Activated CD8-positive, alpha-beta memory T cell treated with anti-CD3 and anti-CD28 coated beads, Interleukin-2, amount 50 U/mL, for 1 hour (primary cell): ENCODE measurements around the gene TLE1.
"Not testable (repeated sequence)": the region's sequence is repeated elsewhere in the genome, so short reads cannot be mapped to it uniquely, and the experiment has no call there.

Source experiments
- DNase-seq: peaks from one replicate; pipeline ENCODE4 v3.0.0-alpha.2; 2020; ENCODE audit errors: extremely low read depth

TLE1 gene

DNA sequence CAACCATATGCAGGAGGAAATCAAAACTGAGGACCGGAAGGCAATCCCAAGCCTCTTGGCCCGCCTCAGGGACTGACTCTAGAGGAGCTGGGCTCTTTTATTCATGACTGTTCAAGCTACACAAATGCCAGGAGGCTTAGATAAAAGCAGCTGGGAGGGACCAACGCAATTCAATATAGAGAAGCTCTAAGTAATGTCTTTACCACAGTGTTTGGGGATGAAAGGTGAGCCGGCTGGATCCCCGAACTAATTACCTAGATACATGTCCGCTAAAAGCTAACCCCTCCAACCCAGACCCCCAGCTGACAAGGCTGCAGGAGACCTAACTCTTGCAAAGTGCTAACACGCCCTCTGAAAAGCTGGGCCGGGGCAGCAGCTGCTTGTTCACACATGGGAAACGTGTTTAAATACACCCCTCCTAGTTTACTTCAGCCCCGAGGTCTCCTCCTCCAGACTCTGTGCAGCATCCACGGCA, 67.5 kb downstream of the TLE1 start:
- no peak for DNase-seq

DNA sequence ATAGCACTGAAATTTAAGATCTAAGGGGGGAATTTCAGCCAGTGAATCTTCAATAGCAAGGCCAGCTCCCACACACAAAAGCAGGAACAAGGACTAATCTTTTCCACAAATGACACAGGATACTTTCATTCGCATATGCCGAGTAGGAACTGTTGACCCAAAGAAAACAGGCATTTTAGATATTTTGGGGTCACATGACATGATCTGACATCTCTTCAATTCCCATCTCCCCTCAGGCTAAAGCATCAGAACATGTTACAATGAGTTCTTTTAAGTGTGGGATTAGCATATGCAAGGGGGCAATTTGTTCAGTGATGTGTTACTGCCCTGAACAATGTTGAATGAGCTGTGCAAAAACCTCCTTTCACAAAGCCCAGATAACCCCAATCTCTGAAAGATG, 68.2 kb downstream of the TLE1 start:
- DNase-seq: no peak

GRCh38 chr9:81620002-81620390, 69.4 kb downstream of the TLE1 start:
- DNase-seq: no peak

DNA sequence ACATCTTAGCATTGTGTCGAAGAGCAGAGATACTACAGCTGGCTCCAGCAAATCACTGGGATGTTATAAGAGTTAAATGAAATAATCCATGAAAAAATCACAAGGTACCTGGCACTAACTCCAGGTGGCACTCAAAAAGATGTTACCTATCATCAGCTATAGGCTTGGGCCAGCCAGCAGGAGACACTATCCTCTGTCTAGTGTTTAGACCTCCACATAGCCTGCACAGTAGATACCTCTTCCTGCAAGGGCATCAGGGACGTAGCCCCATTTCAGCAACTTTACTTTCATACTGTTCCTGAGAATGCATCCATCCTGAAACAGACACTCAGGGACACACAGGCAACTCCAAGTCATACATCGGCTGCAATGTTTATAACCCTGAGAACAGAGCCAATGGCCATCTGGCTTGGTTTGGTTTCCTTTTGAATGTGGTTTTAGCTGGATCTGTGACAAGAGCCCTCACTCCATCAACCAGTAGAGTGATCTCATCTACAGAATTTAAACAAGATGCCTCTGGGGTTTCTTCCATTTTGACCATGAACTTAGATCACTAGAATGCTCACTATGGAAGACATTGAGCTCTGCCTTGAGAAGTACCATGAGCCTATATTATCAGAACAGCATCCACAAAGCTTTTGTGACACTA, 69.9 kb downstream of the TLE1 start:
- no peak for DNase-seq

DNA sequence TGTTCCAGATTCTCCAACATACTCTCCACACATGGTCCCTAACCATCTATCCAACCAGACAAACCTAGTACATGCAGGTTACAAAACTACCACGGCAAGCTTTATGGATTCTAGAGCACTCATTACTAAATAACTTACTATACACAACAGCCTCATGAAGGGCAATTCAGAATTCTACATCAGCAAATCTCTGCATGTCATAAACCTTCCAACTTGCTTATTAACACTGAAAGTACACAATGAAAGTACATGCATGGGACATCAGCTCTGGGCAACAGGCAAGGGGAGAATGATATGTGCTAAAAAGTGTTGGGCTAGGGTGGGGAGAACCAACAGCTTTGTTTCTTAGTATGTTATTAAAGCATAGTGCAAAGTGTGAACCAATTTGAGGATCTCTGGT, 70.4 kb downstream of the TLE1 start:
- no peak for DNase-seq

DNA sequence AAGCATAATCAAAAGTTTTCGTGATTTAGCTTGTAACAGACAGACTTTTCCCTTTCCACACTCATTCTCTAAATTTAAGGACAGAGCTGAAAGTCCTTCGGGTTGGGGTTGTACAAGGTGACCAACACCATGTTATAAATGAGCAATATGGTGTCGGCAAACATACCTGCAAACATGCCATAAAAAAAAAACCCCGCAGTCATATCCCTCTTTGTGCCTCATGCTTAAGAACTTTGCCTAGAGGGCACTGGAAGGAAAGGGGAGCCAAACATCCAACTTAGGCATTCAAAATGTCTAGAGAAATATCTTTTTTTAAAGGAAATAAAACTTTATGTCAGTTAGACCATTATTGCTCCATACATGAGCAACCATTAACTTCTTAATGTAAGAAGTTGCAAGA, 73.2 kb downstream of the TLE1 start:
- DNase-seq: no peak

DNA sequence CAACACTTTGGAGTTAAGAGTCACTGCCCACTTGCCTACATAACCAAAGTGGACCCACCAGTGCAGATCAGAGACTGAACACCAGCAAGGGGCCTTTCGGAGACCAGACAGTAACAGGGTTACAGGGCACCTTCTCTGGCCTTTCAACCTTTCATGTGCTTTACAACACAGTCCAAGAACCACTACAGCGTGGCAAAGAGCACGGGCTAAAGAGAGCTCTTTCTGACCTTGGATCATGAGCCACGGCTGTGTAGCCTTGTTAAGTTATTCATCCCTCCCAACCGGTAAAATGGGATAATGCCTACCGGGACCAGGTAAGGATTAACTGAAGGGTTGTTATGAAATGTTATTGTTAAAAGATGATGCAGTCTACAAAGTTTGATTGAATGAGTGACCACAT, 75.0 kb downstream of the TLE1 start:
- no peak for DNase-seq

DNA sequence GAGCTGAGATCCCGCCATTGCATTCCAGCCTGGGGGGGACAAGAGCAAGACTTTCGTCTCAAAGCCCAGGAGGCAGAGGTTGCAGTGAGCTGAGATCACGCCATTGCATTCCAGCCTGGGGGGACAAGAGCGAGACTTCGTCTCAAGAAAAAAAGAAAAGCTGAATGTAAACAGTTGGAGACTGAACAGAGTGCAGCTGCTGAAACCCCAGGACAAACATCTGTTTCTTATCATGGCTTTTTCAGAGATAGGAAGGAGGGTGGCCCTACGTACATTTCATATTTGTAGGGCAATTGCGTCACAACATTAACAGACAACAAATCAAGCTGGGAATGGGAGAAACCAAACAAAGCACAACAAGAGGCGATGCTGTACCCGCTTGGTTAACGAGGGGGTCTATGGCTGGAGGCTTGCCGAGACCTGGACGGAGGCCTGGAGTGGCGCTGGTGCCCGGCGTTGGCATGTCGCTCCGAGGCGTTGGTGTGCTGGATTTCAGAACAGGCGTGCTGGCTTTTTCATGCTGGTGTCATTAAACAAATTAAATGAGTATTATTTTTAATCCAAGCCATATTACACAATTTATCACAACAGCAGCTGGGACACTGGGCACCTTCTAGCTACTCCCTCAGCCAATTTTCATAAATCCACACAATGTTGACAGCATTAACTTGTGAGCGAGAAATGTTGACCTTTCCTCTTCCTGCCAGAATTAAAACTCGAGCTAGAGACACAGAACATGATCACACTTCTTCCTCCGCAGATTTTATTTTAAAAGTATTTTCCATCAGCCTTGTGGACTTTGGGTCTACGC, 76.1 kb downstream of the TLE1 start:
- DNase-seq: no peak

DNA sequence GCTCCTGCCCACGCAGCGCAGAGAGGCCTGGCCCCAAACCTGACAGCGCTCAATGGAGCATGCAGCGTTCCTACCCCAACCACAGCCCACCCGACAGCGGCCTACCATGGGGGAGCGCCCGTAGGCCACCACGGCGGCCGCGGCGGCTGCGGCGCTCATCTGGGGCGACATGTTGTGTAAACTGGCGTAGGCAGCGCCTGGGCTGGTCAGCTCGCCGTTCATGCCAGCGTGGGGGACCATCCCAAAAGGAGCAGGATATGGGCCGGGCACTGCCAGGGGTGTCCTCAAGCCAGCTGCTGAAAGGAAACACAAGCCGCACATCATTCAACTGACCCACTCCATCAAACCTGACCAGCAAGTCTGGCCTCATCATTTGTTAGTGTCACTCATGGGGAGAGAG, 77.7 kb downstream of the TLE1 start:
- DNase-seq: no peak

DNA sequence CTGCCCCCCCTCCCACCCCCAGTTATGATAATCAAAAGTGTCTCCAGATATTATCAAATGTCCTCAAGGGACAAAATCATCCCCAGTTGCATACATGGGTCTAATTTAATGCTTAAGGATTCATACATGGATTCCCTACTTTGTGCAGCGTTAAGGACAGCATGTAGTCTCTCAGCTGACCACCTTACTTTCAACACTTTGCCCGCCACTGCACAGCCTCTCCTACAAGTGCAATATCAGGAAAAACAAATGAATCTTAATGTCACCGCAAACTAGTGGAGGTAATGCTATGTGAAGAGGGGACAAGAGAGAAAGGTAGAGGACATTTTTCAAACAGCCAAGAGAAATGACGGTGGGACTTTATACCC, 78.6 kb downstream of the TLE1 start:
- no peak for DNase-seq

DNA sequence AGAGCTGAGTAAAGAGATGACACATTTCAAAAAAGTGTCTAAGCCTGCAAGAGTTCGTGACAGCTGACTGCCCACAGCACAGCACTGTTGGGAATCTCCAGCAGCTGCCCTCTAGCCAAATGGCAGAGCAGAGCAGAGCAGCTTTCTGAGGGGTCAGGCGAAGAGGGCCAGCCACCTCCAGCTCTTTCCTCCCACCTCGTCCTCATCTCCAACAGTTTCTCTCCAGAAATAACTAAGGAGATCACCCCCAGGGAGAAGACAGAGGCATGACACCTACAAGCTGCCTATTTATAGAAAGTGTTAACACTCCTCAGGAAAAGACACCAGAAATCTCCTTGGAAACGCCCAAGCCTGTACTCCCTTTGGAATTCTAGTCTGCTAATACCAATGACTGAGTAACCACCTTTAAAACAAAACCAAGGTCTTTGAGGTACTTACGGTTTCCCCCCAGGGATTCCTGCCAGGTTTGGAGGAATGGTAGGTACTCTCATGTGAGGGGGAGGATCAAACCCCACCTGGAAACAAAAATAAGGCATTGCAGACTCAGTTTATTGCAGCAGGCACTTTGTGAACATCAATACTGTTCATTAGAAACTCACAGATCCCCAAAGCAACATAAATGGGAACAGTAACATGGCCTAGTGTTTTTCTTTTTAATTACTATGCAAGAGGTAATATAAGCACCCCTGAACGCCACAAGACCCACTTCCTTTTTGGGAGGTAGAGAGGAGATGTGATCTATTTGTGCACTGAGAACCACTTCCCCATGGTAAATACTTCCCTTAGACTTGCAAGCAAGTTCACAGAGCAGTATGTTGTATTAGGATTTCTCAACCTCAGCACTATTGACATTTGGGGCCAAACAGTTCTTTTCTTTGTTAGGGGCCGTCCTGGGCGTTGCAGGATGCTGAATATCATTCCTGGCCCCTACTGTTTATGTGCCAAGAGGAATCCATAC, 79.3 kb downstream of the TLE1 start:
- no peak for DNase-seq

DNA sequence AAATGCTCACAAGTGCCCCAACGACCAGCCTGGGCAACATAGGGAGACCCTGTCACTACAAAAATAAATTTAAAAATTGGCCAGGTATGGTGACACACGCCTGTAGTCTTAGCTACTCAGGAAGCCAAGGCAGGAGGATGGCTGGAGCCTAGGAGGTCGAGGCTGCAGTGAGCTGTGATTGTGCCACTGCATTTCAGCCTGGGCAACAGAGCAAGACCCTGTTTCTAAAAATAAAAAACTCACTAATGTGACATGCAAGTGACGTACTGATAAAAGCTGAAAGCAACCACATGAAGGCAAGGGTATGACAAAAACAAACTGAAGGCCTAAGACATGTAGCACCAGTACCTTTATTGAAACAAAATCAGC, 81.1 kb downstream of the TLE1 start:
- DNase-seq: no peak

GRCh38 chr9:81607593-81608288, 81.6 kb downstream of the TLE1 start:
- DNase-seq: no peak

GRCh38 chr9:81606261-81606660, 83.1 kb downstream of the TLE1 start:
- DNase-seq: not testable (repeated sequence)

GRCh38 chr9:81605170-81605670, 84.1 kb downstream of the TLE1 start:
- no peak for DNase-seq

DNA sequence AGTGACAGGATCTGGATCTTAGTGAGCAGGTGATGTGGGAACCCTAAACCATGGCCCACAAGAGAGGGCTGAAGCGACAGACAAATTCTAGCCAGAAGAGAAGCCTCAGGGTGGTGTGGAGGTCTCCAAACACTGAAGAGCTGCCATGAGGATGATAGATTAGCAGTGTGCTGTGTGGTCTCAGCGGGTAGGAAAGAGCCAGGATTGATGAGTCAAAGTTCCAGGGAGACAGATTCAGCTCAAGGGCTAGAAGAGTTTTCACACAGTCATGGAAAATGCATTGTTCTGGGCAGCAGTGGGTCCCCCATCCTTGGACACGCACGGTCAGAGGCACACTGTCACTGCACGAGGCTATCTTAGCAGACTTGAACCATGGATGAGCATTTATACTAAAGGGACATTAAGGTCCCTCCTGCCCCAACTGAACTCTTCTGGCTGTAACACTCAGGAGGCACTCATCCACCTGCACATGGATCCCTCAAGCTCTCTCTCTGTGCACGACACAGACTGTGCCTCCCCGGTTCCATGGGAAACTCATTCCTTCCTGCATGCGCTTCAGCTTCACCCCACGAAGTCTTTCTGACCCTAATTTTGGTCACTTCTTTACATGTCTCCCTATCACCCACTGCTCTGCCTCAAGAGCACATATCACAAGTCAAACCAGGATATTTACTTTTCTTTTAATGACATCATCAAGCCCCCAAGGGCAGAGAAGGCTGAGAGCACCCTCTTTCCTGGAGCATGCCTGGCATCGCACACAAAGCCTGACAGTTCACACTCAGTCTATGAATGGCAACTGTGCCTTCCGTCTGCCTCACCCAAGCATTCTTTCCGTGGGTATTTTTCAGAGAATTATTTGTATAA, 84.8 kb downstream of the TLE1 start:
- no peak for DNase-seq

DNA sequence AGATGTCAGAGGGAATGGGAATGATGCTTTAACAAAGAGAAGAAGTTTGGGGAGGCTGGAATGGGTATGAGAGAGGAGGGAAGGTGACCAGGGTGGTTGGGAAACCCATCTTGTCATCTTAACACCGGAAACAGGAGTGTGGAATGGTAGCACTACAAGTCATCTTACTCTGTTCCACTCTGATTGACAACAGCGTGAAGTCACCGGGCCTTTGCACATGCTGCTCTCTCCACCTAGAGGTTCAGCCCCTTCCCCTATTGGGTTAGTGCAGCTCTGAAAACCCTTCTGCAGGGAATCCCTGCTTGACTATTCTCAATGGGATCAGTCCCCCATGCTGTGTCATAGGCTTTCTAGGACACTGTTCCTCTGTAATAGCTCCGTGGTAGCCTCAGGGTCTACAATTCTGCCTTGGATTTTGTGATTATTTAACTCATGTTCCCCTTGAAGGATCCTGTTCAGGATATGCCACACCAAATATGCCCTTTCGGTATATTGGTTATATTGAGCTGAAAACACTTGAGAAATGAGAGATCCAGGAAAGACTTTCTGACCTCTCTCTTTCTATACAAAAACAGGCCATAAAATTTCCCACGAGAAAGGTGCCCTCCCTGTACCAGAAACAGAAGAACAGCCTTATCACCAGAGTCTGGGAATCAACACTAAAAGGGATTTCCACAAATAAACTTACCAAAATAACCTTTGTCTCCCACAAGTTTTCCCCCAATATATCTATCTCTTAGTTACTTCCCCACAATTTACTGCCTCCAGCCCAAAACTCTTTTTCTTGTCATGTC, 86.3 kb downstream of the TLE1 start:
- DNase-seq: no peak

DNA sequence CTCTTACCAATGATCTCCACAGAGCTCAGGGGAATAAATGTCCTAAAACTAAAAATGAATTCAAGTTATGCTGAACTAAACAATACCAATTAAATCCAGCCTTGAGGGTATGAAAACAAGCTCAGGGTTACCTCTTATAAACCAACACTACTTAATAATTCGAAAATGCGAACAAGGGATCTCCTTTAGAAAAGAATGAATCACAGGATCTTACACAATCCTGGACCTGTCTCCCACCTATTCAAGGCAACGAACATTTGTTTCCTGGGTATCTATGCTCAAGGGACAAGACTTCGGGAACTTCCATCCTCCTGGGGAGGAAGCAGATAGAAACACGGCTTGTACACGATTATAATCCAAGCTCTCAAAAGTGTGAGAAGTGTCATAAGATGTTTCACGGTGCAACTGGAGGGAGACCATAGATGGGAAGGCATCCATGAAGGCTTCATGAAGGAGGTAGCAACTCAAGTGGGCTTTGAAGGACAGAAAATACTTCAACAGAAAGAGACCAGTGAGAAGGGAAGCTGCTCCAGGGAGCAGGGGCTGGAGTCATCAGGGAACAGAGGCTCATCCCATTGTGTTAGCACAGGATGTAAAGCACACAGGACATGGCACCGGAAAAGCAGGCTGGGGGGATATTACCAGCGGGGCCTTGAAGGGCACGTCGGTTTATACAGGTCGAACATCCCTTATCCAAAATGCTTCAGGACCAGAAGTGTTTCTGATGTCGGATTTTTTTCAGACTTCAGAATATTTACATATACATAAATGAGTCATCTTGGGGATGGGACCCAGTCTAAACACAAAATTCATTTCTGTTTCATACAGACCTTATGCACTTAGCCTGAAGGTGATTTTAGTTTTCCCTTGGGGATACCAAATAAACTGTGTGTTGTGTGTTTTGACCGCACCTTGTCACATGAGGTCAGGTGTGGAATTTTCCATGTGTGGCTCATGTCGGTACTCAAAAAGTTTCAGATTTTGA, 87.4 kb downstream of the TLE1 start:
- DNase-seq: no peak

DNA sequence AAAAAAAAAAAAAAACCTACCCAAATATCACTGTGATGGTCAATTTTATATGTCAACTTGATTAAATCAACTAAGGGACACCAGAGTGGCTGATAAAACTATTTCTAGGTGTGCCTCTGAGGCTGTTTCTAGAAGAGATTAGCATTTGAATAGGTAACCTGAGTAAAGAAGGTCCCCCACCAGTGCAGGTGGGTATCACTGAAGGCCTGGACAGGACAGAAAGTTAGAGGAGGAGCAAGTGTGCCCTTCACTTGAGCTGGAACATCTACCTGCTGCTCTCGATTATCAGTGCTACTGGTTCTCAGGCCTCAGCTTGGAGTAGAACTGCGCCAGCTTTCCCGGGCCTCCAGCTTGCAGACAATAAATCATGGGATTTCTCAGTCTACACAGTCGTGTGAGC, 88.7 kb downstream of the TLE1 start:
- DNase-seq: no peak
